GM21825 (cell line): ENCODE data around the gene CRTAC1.

Experiments
- ATAC-seq: cut with Tn5 transposase; IDR thresholded peaks from one replicate; pipeline ENCODE4 v1.9.1; 2021; ENCODE audit warnings: mild to moderate bottlenecking, moderate library complexity; ENCODE audit not compliant: unreplicated experiment

Gene CRTAC1

DNA sequence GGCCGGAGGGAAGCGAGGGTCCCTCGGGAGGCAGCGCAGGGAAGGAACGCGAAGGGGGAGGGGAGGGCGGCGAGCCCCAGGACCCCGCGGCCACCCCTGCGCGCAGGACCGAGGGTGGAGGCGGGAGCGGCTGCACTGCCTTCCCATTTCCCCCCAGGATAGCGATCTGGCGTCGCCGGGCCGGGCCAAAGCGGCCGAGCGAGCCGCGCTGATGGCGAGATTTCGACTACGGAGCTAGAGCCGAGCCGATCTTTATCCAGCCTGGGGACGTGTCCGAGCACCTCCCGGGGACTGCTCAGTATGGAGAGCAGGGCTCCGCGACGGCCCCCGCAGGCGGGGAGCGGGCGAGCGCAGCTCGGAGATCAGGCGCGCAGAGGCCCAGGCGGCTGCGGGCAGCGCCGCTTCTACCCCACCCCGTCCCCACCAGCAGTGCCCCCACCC is 590 bp upstream of the CRTAC1 start:
- no peak for ATAC-seq

GRCh38 chr10:98029149-98030092 is 1.0 kb downstream of the CRTAC1 start:
- no peak for ATAC-seq

GRCh38 chr10:98028168-98028770 is 2.2 kb downstream of the CRTAC1 start:
- no peak for ATAC-seq

- no peak for ATAC-seq
Observed at GRCh38 chr10:98023024-98023423, 7.4 kb downstream of the CRTAC1 start.

DNA sequence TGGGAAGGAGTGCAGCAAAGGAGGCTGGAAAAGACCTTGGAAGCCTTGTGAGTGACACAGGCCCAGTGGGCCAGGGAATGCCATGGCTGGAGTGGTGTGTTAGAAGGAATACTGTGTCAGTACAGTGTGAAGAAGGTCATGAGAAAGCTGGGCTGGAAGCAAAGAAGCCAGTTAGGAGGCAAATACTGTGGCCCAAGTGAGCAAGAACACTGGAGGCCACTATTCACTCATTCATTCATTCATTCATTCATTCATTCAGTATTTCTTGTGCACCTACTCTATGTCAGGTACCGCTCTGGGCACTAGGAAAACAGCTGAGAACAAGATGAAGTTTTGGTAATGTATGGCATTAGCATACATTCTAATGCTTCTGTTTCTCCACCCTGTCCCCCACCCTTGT is 9.6 kb downstream of the CRTAC1 start:
- no peak for ATAC-seq

DNA sequence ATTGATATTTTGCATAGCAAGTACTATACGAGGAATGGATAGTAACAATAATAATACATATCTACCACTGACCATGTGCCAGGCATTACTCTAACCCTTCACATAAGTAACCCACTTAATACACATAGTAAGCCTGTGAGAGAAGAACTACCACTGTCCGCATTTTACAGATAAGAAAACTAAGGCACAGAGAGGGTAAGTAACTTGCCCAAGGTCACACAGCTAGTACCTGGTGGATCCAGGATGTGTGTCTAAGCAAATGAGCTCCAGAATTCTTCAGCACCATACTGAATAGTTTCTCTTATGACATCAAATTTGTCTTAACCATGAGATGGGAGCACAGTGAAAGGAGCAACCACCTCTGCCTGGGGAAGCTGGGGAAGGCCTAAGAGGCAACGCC is 10.2 kb downstream of the CRTAC1 start:
- ATAC-seq = no peak

GRCh38 chr10:98019784-98020183 is 10.6 kb downstream of the CRTAC1 start:
- no peak for ATAC-seq

DNA sequence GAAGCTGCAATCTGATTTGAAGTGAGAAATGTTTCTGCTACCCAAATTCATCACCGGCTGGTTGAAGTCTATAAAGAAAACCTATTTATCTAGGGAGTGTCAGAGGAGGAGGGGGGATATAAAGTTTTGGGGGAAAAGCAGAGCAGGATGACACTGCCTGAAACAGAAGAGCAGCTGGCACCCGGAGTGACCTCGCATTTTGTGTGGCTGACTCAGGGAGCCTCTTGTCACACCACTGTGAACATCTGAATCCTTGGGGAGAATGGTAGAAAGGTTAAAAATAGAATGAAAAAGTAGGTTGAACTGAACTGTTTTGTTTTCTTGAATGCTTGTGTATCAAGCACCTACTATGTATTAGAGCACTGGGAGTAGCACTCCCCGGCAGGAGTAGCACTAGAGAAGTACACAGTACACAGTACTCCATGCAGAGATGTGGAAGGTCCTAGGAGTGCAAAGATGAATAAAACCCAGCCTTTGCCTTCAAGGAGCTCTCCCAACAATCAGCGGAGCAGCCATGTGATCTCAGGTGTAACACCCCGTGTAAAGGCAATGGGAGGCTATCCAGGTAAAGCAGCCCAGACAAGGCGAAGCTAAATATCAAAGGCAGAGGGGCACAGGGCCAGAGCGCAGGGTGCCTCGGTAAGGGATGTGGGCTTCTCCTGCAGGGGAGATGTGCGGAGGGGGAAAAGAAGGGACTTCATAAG is 13.5 kb downstream of the CRTAC1 start:
- no peak for ATAC-seq

DNA sequence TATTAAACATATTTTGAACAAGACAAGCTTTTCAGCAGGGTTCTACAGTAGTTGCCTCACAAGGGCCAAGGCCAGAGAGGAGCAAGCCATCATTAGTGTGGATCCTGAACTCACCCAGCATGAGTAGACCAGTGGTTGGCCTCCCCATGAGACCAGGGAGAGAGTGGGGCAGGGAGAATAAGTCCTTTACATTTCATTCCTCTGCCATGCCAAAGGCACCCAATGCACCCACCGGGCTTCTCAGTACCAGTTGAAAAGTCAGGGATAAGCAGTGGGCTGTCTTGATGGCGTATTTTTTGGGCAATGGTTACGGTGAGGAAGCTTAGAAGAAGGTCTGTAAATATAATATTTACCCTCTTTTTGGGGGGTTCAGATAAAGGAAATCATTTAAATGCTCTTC is 16.6 kb downstream of the CRTAC1 start:
- no peak for ATAC-seq

- no peak for ATAC-seq
Observed at GRCh38 chr10:98013122-98013521, 17.3 kb downstream of the CRTAC1 start.

DNA sequence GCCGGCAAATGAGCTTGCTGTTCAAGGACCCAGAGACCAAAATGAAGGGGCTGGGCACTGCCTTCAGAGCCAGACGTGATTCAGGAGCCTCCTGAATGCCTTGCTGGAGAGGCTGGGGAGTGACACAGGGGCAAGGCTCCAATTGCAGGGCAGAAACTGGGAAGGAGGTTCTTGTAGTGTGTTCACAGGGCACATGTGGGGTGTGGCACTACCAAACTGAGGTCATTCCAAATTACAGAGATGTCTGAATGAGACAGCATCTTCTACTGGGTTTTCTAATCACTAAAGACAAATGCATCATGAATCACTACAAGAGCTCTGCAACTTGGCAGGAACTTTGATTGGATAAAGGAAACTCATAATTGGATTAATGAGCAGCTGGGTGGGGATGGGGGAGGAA is 17.8 kb downstream of the CRTAC1 start:
- no peak for ATAC-seq

- ATAC-seq = no peak
Observed at GRCh38 chr10:98010939-98011685, 19.3 kb downstream of the CRTAC1 start.

- ATAC-seq = no peak
Observed at GRCh38 chr10:98006266-98006665, 24.2 kb downstream of the CRTAC1 start.

- no peak for ATAC-seq
Observed at GRCh38 chr10:98001736-98002135, 28.7 kb downstream of the CRTAC1 start.

GRCh38 chr10:98000346-98000745 is 30.1 kb downstream of the CRTAC1 start:
- no peak for ATAC-seq

GRCh38 chr10:97999923-98000248 is 30.5 kb downstream of the CRTAC1 start:
- ATAC-seq = no peak

DNA sequence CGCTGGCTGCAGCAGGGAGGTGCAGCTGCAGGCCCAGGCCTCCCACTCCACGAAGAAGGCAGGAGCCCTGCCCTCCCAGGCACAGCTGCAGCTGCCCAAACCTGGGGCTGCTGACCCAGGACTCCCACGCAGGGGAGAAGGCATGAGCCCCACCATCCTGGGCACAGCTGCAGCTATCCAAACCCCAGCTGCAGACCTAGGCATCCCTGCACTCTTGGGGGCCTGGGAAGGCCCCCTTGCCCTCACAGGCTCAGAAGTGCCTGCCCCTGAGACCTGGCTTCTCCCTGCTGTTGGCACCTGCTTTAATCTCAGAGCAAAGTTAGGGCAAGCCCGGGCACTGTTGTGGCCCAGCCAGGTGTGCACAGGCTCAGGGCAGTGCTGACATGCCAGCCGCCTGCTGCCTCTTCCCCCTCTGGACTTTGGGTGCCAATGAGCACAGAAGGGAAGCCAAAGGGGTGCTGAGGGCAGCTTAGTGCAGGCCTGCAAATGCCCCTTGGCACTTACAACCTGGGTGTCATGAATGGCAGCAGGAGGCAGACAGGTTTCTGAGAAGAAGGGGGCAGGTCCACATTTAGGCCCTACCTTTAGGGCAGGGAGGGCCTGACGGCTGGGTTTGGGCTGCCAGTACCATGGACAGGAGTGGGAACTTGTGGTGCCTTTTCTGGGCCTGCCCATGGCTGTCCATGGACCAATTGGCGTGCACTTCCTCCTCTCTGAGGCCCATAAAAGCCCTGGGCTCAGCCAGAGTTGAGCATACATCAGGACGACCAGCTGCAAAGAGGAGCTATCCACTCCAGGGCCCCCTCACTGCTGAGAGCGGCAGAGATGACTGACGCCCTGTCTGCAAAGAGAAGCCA is 31.1 kb downstream of the CRTAC1 start:
- no peak for ATAC-seq

DNA sequence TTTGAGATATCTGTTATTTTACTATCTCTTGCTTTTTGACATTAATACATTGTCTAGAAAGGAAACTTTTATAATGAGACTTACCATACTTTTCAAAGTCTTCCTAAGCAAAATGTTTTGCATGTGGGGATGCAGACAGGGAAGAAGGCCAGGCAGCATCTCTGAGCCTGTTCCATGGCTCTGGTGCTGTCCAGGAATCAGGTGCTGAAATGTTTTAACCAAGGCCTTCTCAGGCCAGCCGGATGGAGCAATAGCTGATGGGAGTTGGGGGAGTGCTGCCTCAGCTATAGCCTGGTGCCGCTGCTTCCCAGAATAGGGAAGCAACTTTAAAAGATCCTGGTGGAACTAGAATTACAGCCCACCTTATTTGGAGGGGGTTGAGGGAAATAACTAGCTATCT is 38.5 kb downstream of the CRTAC1 start:
- ATAC-seq = no peak

GRCh38 chr10:97981816-97982215 is 48.6 kb downstream of the CRTAC1 start:
- ATAC-seq = no peak

- no peak for ATAC-seq
Observed at GRCh38 chr10:97977673-97978072, 52.7 kb downstream of the CRTAC1 start.
